GM18508 (cell line): ENCODE measurements around the gene NOM1.

ENCODE experiments used
- ATAC-seq: cut with Tn5 transposase; IDR thresholded peaks from one replicate; pipeline ENCODE4 v1.9.1; 2021; ENCODE audit warnings: moderate number of reproducible peaks; ENCODE audit not compliant: insufficient read depth, unreplicated experiment

NOM1 gene

DNA sequence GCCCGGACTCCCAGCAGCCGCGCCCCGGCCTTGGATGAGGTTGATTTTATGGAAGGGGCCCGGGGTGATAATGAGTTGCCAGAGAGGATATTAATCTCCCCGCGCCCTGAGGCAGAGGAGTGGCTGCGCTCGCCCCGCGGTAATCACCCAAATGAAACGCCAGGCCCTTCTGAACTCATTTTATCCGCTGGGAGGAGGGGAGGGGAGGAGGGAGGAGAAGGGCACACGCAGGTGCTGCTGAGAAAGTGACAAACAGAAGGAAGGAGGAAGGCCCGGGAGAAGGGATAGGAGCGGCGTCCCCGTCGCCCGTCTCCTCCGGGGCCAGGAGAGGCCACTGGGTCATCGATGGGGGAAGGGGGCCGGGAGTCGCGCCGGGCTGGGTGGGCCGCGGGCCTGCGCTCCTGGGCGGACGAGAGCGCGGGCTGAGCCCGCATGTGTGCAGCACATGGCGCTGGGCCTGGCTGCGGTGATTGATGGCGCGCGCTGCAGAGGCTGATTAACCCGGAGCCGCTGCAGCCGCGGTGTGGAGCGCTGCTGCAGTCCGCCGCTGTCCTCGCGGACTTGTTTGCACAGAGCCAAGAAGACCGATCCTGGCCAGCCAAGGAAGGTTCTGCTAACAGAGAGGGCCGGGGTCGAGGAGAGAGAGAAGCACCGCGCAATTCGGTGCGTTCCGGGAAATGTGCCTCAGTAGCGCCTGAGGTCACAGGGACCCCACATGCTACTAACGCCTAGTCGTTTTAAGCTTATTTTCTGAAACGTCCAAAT lies 54.4 kb downstream of the NOM1 start:
- no peak for ATAC-seq

DNA sequence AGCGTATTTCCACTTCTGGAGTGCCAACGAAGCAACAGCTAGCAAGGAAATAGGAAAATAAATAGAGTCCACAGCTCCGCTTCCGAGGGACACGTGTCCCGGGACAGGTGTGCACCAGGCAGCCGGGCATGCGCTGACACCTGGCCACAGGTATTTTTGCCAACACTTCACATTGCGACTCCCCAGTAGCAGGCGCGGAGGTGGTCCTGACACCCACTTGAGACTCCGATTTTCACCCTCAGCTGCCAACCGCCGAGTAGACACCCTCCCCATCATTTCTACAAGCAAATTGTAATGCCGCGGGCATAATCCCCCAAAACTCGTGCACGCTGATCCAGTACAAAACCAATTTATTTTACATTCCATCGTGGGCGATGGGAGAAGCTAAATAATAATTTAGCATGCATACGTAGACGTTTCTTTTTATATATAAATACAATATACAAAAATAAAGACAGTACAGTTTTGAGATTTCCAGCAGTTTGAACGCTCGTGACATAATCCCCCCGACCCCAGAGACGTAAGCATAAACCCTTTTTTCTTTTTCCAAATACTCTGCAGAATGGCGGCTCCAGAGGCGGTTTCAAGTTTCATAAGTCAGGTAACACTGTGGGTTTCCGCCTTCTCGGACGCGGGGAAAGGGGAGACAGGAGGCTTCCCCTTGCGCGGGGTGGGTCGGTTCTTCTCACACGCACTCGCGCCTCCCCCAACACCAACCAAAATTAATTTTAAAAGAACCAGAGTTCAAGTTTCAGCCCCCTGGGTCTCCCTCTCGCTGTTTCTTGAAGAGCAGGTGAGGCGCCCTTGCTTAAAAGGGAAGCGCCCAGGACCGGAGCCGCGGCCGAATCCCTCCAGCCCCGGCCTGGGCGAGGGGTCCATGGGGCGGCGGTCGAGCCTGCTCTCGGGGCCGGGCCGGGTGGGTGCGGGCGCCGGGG lies 55.3 kb downstream of the NOM1 start:
- no peak for ATAC-seq

GRCh38 chr7:157005456-157006204 lies 56.1 kb downstream of the NOM1 start:
- no peak for ATAC-seq

- no peak for ATAC-seq
Observed at GRCh38 chr7:157006205-157006747, 56.8 kb downstream of the NOM1 start.

DNA sequence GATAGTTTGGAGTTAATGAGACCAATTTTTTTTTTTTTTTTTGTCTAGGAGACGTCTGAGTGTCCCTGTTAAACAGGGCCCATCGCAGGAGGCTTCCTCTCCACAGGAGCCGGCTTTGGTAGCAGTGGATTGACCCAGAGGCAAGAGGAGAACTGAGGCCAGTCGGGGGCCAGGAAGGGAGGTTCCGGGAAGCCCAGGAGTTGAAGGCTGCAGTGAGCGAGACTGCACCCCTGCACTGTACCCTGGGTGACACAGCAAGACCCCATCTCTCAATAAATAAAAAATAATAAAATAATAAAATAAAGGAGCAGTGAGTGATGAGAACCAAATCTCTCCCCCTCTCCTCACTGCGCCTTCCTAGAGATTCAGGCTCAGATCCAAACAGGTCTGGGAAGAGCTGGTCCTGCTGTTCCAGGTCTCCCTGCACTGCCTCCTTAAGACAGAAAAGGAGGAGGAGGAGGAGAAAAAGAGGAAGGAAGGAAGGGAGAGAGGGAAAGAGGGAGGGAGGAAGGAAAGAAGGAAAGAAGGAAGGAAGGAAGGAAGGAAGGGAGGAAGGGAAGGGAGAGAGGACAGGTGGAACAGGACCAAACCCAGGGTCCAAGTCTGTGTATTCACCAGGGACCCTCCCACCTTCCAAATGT lies 57.4 kb downstream of the NOM1 start:
- ATAC-seq: no peak

DNA sequence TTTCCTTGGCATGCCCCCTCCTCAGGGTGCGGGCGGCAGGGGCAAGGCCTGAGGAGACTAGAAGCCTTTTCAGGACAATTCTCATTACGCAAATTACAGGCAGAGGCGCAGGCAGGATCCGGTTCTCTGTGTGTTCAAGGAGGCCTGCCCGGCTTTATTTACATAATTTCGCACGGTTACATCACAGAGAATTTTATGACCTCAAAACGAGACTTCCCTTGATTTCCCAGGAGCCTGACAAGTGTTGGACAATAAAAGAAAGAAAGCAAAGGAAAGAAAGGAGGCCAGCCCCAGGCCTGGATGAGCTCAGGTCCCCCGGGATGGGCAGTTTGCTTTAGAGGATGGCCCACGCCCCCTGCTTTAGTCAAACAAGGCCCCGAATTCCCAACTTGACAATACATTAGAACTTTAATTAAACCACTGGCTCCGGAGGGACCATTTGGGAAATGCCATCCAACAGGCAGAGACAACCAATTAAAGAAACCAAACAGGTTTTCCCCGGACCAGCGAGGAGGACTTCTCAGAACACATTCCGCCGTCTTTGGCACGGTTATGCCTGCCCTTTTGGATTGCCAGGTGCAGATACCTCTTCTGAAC lies 58.1 kb downstream of the NOM1 start:
- ATAC-seq: no peak

DNA sequence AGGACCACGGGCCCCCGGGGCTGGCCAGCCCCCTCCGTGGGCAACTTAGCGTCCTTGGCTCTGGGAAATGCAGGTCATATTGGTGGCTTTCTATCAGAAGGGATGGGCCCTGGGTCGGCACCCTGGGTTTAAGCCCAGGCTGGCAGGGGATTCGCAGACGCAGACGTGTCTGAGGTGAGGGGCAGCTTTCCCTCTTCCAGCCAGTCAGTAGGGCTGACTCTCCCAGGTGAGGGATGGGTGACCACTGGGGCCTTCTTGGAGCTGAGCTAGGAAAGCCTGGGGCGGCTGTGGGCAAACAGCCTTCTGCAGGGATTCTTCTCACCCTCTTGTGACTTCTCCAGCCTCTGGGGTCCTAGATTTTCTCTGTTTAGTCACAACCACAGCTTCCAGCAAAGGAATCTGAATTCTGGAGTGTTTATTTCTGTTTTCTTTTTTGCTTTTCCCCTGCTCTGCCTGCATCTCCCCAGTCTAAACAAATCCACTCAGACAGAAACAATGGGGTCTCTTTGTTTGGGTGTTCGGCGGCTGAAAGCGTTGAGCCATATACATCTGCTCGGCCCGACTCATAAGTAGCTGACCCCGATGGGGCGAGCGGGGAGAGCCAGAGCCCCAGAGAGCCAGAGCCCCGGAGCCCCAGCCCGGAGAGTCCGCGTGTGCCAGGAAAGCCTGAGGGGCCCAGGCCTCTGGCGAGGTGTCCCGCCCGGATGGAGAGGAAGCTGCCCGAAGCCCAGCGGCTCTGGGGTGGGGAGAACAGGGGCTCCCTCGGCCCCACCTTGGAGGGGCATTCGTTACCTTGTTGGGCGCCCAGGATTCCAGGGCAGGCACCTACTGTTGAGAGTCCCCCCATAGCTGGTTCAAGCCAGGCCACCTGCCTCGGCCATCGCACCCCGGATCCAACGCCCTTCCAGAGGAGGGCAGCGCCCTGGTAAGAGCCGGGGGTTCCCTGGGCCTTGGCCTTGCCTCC lies 59.0 kb downstream of the NOM1 start:
- no peak for ATAC-seq

DNA sequence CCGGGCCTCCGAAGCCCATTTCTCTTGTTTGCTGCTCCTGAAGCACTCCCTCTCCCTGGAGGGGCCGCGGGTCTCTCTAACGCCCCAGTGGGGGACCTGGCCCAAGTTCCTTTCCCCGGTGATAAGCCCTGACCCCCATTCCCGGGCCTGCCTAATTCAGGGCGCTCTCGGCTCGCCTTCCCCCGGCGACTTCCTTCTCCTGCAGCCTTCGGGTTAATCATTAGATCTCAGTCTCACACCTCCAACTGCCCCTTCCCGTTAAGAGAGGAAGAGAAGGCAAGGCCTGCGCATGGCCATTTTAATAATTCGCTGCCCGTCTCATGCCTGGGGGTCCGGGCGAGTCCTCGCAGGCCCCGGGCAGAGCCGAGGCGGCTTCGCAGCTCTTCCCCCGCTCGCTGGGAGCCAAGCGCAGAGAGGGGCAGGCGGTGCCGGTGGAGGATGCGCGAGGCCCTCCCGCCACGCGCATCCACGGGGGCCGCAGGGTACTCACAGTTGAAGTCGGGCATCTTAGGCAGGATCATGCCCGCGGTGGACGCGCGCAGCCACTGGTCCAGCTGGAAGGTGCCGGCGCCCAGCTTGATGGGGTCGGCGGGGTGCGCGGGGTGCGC lies 59.8 kb downstream of the NOM1 start:
- ATAC-seq: no peak

- peak; percentile 16 for ATAC-seq
Observed at GRCh38 chr7:157009778-157010587, 60.5 kb downstream of the NOM1 start.

DNA sequence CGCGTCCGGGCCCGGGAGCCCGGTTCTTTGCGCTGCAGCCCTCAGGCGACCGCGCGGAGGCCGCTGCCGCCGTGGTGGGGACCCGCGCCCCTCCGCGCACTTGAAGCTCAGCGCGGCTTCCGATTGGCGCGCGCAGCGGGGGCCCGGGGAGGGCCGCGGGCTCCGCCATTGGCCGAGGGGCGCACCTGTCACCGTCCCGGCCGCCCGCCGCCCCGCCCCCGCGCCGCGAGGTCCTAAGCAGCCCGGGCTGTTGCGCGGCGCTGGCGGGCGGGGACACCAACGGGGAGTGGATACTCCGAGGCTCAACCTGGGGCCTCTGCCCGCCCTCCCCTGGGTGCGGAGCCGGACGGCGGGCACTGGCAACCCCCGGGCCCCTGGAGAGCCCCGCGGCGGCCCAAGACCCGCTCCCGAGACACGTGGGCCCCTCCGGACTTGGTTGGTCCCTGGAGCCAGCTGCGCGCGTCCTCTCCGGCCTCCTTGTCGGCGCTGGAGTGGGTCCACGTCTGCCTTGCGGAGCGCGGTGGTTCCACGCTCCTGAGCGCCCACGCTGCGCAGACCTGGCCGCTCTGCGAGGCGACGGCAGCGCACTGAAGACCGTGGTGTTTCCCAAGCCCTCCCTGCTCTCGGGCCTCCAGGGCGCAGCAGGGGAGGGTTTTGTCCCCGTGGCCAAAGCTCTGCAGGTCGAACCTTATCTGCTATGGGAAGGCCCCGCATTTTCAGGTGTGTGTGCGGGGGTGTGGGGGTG lies 61.2 kb downstream of the NOM1 start, which contains the start of gene MNX1:
Gene MNX1, minus strand, starts transcription at position 76 of the 745 bp plus-strand sequence. CDS start 313 bp downstream, outside the sequence.
- peak; percentile 41 for ATAC-seq

- no peak for ATAC-seq
Observed at GRCh38 chr7:157011333-157012112, 62.0 kb downstream of the NOM1 start.

- ATAC-seq: no peak
Observed at GRCh38 chr7:157012113-157012547, 62.6 kb downstream of the NOM1 start.

- no peak for ATAC-seq
Observed at GRCh38 chr7:157013101-157013500, 63.6 kb downstream of the NOM1 start.

GRCh38 chr7:157013602-157014549 lies 64.4 kb downstream of the NOM1 start:
- no peak for ATAC-seq
